ENCODE data around the gene VKORC1L1.

The VKORC1L1 gene

DNA sequence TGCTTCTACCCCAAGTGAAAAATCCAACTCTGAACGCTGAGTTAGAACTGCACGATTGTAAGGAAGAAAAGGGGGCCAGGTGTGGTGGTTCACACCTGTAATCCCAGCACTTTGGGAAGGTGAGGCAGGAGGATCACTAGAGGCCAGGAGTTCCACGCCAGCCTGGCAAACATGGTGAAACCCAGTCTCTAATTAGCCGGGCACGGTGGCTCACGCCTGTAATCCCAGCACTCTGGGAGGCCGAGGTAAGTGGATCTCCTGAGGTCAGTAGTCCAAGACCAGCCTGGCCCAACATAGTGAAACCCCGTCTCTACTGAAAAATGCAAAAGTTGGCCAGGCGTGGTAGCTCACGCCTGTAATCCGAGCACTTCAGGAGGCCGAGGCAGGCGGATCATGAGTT is 100.1 kb downstream of the VKORC1L1 start:
- Histone ChIP-seq H3K4me1 (ENCODE audit: low read length) (no peaks in the 10 kb centered on the region), H3K4me2 (ENCODE audit: low read length) (no peak overlapping the region), H3K9me3 (ENCODE audit: insufficient read depth, low read length) (no peaks in the 10 kb centered on the region), H3K36me3 (replicated peaks; ENCODE audit: low read depth, low read length) (peaks cover 15% of the 10 kb centered on the region), H3K27me3 (ENCODE audit: low read depth, low read length) (no peaks in the 10 kb centered on the region), H3K4me3 (ENCODE audit: low read length) (no peak overlapping the region), H3K9ac (ENCODE audit: low read length) (no peak overlapping the region), H4K20me1 (ENCODE audit: insufficient read depth, low read length) (no peaks in the 10 kb centered on the region), H3K79me2 (ENCODE audit: low read length) (no peaks in the 10 kb centered on the region; the same call in 1 of the 2 replicates), H3K27ac (ENCODE audit: low read length) (no peak overlapping the region), H2AFZ (ENCODE audit: low read depth, low read length) (no peak overlapping the region)
- TF ChIP-seq, protein P1, sequence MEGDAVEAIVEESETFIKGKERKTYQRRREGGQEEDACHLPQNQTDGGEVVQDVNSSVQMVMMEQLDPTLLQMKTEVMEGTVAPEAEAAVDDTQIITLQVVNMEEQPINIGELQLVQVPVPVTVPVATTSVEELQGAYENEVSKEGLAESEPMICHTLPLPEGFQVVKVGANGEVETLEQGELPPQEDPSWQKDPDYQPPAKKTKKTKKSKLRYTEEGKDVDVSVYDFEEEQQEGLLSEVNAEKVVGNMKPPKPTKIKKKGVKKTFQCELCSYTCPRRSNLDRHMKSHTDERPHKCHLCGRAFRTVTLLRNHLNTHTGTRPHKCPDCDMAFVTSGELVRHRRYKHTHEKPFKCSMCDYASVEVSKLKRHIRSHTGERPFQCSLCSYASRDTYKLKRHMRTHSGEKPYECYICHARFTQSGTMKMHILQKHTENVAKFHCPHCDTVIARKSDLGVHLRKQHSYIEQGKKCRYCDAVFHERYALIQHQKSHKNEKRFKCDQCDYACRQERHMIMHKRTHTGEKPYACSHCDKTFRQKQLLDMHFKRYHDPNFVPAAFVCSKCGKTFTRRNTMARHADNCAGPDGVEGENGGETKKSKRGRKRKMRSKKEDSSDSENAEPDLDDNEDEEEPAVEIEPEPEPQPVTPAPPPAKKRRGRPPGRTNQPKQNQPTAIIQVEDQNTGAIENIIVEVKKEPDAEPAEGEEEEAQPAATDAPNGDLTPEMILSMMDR (IDR thresholded peaks at IDR 0.05; ENCODE audit: low read depth, low read length) = no peak
- no peak for TF ChIP-seq EZH2phosphoT487 (IDR thresholded peaks at IDR 0.05; ENCODE audit: low read depth)

DNA sequence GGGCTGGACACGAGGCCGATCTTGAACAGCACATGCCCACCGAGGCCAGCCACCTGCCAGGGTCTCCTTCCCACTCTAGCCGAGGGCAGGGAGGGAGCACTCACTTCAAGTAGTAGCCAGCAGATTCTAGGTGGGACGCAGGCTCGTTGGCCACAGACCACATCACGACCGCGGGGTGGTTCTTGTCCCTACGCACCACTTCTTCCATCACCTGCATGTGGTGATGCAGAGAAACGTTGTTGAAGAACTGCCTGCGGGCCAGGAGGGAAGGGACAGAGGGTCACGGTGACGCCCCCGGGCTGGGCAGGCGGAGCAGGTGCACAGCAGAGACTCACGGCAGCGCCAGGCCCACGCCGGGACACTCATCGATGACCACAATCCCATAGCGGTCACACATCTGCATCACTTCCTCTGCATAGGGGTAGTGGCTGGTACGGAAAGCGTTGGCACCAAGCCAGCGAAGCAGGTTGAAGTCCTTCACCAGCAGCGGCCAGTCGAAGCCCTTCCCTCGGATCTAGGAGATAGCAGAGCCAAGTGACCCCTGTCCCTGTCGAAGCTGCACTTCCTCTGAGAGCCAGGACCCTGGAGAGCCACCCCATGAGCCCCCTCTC is 101.4 kb downstream of the VKORC1L1 start:
- no peaks in the 10 kb centered on the region for H4K20me1 ChIP-seq (ENCODE audit: insufficient read depth, low read length)
- H3K4me1 ChIP-seq (ENCODE audit: low read length) = no peaks in the 10 kb centered on the region
- H3K9ac ChIP-seq (ENCODE audit: low read length) = no peak overlapping the region
- H3K27ac ChIP-seq (ENCODE audit: low read length) = no peak overlapping the region
- H3K36me3 ChIP-seq (replicated peaks; ENCODE audit: low read depth, low read length) = peaks cover 14% of the 10 kb centered on the region
- no peaks in the 10 kb centered on the region for H3K27me3 ChIP-seq (ENCODE audit: low read depth, low read length)
- no peaks in the 10 kb centered on the region for H3K9me3 ChIP-seq (ENCODE audit: insufficient read depth, low read length)
- no peak overlapping the region for H2AFZ ChIP-seq (ENCODE audit: low read depth, low read length)
- no peak for TF ChIP-seq EZH2phosphoT487 (IDR thresholded peaks at IDR 0.05; ENCODE audit: low read depth)
- TF ChIP-seq, protein P1 (IDR thresholded peaks at IDR 0.05; ENCODE audit: low read depth, low read length) = no peak
- no peak overlapping the region for H3K4me2 ChIP-seq (ENCODE audit: low read length)
- peaks cover 7% of the 10 kb centered on the region for H3K79me2 ChIP-seq (ENCODE audit: low read length)
- no peak overlapping the region for H3K4me3 ChIP-seq (ENCODE audit: low read length)

DNA sequence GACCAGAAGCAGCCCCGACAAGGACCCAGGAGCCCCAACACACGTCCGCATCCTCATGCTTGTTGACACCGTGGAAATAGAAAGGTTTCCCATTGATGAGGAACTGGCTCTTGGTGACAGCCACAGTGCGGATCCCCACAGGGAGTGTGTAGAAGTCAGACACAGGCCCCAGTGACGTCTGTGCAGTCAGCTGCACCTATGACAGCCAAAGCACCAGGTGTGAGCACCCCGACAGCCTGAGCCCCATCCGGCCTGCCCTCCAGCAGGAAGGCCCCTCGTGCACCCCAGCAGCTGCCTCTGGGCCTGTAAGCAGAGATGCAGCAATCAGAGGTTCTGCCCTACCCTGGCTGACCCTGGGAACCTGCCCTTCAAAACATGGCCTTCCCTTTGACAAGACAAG is 102.0 kb downstream of the VKORC1L1 start:
- H3K79me2 ChIP-seq (ENCODE audit: low read length) = peaks cover 13% of the 10 kb centered on the region
- H3K27me3 ChIP-seq (ENCODE audit: low read depth, low read length) = no peaks in the 10 kb centered on the region
- H3K9me3 ChIP-seq (ENCODE audit: insufficient read depth, low read length) = no peaks in the 10 kb centered on the region
- no peaks in the 10 kb centered on the region for H3K4me1 ChIP-seq (ENCODE audit: low read length)
- peaks cover 19% of the 10 kb centered on the region for H3K36me3 ChIP-seq (replicated peaks; ENCODE audit: low read depth, low read length)
- H3K4me2 ChIP-seq (ENCODE audit: low read length) = no peak overlapping the region
- no peak overlapping the region for H3K9ac ChIP-seq (ENCODE audit: low read length)
- H3K27ac ChIP-seq (ENCODE audit: low read length) = no peak overlapping the region
- no peak overlapping the region for H3K4me3 ChIP-seq (ENCODE audit: low read length)
- H4K20me1 ChIP-seq (ENCODE audit: insufficient read depth, low read length) = no peaks in the 10 kb centered on the region
- TF ChIP-seq, protein P1 (IDR thresholded peaks at IDR 0.05; ENCODE audit: low read depth, low read length) = no peak
- TF ChIP-seq EZH2phosphoT487 (IDR thresholded peaks at IDR 0.05; ENCODE audit: low read depth) = no peak
- H2AFZ ChIP-seq (ENCODE audit: low read depth, low read length) = no peak overlapping the region

DNA sequence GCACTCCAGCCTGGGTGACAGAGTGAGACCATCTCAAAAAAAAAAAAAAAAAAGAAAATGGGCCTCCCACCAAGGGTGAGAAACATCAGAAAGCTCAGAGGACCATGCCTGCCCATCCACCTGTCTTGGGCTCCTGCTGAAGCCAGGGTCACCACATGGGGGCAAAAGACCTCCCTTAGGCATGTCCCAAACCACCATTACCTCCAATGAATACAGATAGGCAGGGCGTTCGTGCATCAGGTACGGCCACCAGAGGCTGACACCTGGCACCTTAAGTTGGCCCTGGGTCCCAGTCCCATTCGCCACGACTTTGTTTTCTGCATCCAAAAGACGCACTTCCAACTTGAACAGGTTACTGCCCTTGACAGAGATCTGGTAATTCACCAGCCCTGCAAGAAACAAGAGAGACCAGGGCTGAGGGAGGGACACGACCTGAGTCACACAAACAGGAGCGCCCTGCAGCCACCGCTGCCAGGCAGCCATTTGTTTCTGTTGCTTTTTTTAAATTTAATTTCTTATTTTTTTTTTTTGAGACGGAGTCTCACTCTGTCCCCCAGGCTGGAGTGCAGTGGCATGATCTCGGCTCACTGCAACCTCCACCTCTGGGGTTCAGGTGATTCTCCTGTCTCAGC is 103.1 kb downstream of the VKORC1L1 start:
- Histone ChIP-seq H2AFZ (ENCODE audit: low read depth, low read length) (no peak overlapping the region), H4K20me1 (ENCODE audit: insufficient read depth, low read length) (peaks cover 5% of the 10 kb centered on the region; the same call in 1 of the 2 replicates), H3K4me1 (ENCODE audit: low read length) (peaks cover 7% of the 10 kb centered on the region), H3K79me2 (ENCODE audit: low read length) (peaks cover 23% of the 10 kb centered on the region), H3K27ac (ENCODE audit: low read length) (no peak overlapping the region), H3K9ac (ENCODE audit: low read length) (no peak overlapping the region), H3K36me3 (replicated peaks; ENCODE audit: low read depth, low read length) (peaks cover 18% of the 10 kb centered on the region), H3K9me3 (ENCODE audit: insufficient read depth, low read length) (no peaks in the 10 kb centered on the region), H3K27me3 (ENCODE audit: low read depth, low read length) (no peaks in the 10 kb centered on the region), H3K4me3 (ENCODE audit: low read length) (no peak overlapping the region), H3K4me2 (ENCODE audit: low read length) (no peak overlapping the region)
- TF ChIP-seq EZH2phosphoT487 (IDR thresholded peaks at IDR 0.05; ENCODE audit: low read depth) = no peak
- TF ChIP-seq, protein P1 (IDR thresholded peaks at IDR 0.05; ENCODE audit: low read depth, low read length) = no peak

Data from OCI-LY3 (cell line).